GM18870 (cell line): ENCODE measurements around the gene NPPB.
"Not testable (repeated sequence)": the region's sequence is repeated elsewhere in the genome, so short reads cannot be mapped to it uniquely, and the experiment has no call there.

Source experiments
- ATAC-seq: cut with Tn5 transposase; IDR thresholded peaks from one replicate; pipeline ENCODE4 v1.9.1; 2021; ENCODE audit warnings: moderate library complexity; ENCODE audit not compliant: unreplicated experiment

The NPPB gene

GRCh38 chr1:11858613-11858967 lies at the start of gene NPPB:
TSS of gene NPPB (minus strand) at chr1:11858945. CDS start at chr1:11858833, 112 bp downstream.
- no peak for ATAC-seq

DNA sequence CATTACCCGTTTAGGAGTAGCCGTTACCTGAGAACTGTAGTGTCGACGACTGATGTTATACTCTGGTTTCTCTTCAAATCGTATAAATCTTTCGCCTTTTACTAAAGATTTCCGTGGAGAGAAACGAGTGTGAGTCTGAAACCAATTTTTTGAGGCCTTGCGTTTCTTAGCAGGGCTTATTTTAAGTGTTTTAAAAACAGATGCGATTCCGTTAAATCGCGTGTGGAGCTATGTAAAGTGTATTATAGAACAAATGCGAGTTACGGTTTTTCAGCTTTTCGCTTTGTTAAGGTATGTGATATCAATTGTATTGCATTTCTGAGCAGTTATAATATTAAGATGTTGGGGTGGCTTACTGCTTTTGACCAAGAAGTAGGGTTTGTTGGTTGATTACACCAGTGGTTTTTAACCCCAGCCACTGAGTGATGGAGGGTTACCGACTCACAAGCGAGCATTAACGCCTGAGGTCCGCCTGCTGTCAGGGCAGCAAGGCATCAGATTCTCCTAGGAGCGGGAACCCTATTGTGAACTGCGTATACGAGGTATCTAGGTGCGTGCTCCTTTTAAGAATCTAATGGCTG lies 49.4 kb upstream of the NPPB start:
- ATAC-seq = peak; percentile 59

- peak; percentile 42 for ATAC-seq
These were observed 48.7 kb upstream of the NPPB start for GRCh38 chr1:11907275-11908094.

DNA sequence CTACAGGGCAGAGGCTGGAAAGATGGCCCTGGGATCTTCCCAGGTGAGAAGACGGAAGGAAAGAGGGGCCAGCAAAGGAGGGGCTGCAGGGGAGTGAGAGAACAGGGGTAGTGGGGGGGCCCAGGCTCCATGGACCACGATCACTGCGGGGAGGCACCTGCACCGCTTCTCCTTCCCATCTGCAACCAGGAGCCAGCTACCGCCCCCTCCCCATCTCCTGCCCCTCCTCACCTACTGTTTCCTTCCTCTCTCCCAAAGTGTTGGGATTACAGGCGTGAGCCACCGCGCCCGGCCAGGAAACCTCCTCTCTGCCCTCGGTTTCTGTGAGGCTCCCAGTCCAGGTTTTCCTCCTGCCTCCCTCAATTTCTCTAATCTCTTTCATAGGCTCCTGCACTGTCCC lies 48.1 kb upstream of the NPPB start:
- ATAC-seq = no peak

- no peak for ATAC-seq
These were observed 46.2 kb upstream of the NPPB start for GRCh38 chr1:11904978-11905377.

DNA sequence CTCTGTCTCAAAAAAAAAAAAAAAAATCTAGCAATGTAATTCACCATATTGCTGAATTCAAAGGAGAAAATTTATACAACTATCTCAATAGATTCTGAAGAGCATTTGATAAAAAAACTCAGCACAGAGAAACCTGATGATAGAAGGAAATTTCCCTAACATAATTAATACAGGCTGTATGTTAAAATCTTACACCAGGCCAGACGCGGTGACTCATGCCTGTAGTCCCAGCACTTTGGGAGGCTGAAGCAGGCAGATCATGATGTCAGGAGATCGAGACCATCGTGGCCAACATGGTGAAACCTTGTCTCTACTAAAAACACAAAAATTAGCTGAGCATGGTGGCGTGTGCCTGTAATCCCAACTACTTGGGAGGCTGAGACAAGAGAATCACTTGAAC lies 45.4 kb upstream of the NPPB start:
- not testable (repeated sequence) for ATAC-seq

DNA sequence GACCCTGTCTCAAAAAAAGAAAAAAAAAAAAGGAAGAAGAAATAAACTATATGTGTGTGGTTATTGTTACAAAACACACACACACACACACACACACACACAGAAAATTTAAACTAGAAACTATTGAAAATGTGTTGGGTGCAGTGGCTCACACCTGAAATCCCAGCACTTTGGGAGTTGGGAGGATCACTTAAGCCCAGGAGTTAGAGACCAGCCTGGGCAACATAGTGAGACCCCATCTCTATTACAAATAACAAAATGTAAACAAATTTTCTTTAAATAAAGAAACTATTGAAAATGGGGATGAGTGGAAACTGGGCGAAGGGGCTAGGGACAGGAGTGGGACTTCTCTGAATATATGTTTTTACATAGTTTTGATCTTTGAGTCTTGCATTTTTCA lies 44.5 kb upstream of the NPPB start:
- no peak for ATAC-seq

DNA sequence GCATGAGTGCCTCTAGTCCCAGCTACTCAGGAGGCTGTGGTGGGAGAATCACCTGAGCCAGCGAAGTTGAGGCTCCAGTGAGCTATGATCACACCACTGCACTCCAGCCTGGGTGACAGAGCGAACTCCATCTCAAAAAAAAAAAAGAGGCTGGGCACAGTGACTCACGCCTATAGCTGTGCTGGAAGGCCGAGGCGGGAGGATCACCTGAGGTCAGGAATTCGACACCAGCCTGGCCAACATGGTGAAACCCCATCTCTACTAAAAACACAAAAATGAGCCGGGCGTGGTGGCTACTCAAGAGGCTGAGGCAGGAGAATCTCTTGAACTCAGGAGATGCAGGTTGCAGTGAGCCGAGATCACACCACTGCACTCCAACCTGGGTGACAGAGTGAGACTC lies 42.7 kb upstream of the NPPB start:
- not testable (repeated sequence) for ATAC-seq

DNA sequence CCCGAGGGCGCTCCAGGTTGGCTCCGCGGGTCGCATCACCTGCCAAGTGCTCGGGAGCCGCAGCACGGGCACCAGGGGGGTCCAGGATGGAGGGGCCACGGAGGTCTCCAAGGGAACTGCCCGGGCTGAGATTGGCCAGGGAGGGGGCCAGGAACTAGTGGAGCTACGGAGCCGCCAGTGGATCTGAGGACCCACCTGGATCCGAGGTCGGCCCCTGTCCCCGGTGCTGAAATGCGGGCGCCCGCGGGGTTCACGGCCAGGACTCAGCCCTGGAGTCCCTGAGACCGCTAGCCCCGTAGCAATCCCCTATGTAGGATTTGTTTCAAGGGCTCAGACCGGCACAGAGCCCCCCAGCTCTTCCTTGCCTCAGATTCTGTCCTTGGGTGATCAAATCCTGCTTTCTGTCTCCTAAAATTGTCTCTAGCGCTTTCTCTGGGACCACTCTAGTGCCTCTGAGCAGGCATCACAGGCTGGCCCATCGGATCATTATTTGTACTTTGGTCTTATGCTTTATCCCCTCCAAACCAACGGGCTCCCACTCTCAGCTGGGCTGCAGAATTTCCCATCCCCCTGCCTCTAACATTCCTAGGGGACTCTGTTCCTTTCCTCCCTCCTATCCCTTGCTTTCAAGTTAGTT lies 40.2 kb upstream of the NPPB start:
- no peak for ATAC-seq

DNA sequence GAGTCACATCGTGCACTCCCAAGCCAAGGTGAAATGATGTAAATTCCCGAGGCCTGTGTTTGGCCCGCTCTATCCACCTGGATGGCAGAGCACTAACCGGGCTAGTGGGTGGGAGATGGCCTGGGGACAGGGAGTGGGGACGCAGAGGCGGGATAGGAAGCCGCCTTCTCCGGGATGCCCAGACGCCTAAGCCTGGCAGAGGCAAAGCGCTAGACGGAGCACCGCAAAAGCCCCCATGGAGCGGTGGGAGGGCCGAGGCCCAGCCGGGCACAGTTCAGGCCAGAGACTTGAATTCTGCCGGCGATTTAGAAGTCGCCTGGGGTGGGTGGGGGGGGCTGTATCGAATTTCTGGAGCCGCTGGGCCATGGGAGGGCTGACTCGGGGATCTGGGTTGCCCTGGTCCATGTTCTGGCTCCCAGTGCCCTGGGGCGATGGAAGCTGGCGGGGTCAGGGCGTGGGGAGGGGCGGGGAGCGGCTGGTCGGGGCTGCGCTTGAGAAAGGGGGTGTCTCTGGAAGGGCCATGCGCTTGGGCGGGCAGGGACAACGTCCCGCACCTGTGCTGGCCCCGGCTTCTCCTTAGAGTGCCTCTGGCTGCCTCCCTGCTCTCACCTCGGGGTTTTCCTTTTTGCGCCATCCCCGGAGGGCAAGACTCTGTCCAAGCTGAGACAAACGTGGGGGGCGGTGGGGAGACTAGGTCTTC lies 39.5 kb upstream of the NPPB start:
- no peak for ATAC-seq

DNA sequence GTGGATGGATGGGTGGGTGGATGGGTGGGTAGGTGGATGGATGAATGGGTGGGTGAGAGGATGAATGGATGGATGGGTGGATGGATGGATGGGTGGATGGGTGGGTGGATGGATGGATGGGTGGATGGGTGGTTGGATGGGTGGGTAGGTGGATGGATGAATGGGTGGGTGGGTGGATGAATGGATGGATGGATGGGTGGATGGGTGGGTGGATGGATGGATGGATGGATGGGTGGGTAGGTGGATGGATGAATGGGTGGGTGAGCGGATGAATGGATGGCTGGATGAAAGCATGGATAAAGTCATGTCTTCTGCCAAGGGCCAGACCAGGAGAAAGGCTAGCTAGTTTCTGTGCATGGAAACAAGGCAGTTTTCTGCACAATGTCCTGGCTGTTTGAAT lies 35.8 kb upstream of the NPPB start:
- not testable (repeated sequence) for ATAC-seq

DNA sequence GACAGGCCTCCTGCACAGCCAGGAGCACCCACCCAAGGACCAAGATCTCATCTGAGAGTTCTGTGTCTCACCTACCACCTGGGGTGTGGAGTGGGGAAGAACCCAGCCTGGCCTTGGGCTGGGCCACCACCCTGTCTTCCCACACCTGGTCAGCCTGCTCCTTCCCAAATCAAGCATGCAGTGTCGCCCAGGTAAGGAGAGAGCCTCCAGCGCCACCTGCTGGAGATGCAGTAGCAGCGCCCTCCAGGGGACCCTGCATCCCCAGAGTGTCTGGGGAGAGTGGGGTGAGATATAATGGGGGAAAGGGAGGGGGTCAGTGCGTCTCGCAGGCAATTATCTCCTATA lies 35.1 kb upstream of the NPPB start:
- no peak for ATAC-seq

GRCh38 chr1:11891433-11892186 lies 32.9 kb upstream of the NPPB start:
- no peak for ATAC-seq

DNA sequence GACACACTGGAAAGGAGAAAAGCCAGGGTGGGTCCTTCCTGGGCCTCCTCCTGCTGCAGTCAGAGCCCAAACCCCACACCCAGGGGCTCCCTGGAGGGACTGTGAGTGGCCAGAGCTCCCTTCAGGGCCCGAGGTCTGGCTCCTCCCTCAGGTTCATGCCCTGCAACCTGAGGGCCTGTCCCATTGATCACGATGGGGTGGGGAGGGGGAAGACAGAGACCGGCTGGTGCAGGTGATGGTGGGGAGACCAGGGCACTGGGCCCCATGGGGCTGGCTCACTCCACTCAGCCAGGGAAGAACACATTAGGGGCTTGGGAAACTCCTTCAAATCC lies 30.1 kb upstream of the NPPB start:
- ATAC-seq = no peak

DNA sequence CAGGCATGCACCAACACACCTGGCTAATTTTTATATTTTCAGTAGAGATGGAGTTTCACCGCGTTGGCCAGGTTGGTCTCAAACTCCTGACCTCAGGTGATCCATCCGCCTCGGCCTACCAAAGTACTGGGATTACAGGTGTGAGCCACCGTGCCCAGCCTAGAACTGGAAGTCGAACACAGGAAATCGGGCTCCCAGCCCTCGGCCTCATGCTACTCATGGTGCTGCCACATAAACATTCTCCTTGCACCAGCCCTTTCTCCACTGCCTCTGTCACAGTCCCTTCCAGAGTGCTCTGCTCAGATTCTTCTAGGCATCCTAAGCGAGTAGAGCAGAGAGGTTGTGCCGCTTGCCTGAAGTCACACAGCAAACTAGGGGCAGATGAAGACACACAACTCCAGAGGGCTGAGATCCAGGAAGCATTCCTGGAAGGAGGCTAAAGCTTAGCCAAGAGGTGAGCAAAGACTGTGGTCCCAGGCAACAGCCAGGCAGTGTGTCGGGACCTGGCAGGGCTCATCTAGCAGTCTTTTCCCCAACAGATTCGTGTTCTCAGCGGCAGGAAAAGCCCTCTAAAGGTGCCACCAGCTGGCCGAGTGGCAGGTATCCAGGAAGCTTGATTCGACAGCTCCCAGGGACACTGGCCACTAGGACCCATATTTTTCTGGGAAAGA lies 29.6 kb upstream of the NPPB start:
- ATAC-seq = no peak

DNA sequence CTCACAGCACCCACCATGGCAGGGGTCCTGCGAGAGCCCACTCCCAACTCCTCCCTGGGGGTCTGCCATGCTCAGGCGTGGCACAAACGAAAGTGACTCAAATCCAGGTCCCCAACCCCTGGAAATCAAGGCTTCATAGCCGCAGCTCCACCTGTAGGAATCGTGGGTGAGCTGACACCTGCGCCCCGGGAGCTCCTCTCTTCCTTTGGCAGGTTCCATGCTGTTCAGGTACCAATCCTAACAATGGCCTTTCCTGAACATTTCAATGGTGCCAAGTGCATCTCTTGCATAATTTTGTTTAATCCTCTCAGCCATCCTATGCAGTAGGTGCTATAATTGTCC lies 28.9 kb upstream of the NPPB start:
- ATAC-seq = no peak

DNA sequence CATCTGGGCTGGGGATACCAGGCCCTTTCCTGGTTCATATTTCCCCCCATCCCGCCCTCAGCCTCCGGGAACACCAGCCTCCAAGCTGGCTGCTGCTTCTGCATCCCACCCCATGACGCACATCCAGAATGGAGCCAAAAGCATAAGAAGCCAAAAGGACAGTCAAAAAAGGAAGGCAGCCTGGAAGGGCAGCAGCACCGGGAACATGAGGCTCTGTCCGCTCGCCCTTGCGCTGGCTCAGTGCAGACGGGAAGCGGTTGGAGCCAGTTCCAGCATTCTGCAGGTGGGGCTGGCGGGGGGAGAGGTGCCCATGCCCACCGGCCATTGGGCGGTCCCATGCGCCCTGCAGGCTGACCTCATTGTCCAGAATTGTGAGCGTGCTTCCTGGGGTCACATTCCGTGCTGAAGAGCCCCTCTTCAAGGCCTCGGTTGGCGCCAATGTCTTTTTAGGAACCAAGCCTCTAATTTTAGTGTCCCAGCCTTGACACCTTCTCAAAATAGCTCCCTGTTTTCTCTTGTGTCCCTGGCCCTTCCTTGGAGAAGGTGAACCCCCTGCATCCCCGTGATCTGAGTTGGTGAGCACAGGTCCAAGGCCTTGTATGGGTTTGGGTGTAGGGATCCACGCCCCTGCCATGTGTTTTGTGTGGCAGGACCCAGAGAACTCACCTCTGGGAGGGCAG lies 28.4 kb upstream of the NPPB start:
- no peak for ATAC-seq

DNA sequence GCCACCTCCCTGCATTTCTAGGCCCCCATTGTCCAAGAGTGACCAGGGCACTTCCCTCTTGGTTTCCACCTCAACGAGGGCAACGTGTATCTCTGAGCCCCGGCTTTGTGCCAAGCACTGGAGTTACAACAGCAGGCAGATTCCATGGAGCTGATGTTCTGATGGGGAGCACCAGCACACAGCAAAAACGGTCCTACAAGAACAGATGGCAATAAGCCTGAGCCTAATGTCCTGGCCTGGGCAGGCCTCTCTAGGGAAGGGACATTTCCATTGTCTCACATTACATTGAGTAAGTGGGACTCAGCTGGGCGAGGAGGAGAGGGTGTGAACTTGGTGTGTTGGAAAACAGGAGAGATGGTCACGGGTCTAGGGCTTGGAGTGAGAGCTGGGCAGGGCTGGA lies 27.2 kb upstream of the NPPB start:
- ATAC-seq = no peak

DNA sequence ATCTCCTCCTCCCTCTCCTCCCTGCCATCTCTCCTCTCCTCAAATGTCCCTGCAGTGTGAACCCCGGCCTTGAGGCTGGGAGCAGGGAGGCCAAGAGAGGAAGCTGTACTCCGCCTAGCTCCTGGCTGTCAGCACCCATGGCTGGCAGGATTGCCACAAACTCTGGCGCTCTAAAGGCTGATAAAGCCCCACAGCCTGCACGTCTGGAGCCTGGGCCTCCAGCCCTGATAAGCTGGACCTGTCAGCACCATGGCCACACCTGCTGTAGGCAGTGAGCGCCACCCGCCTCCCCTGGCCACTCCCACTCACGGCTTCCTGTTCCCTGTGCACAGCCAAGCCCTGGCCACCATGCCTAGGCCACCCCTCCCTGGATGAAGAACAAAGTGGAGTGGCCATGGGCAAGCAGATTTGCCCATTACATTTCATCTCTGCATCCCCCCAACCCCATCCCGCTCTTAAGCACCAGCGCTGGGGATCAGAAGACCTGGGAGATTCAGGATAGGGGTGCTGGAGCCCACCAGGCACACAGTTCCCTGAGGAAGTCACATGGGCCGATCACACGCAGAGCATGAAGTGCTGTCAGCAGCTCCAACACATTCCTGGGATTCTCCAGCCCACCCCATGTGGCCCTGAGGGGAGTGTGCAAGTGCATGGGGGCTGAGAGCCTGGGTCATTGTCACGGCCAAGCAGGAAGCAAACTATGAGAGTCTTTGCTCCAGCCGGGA lies 24.2 kb upstream of the NPPB start:
- ATAC-seq = no peak
